ENCODE results near the gene SMG1.
"Not testable (repeated sequence)": the region's sequence is repeated elsewhere in the genome, so short reads cannot be mapped to it uniquely, and the experiment has no call there.

The SMG1 gene

DNA sequence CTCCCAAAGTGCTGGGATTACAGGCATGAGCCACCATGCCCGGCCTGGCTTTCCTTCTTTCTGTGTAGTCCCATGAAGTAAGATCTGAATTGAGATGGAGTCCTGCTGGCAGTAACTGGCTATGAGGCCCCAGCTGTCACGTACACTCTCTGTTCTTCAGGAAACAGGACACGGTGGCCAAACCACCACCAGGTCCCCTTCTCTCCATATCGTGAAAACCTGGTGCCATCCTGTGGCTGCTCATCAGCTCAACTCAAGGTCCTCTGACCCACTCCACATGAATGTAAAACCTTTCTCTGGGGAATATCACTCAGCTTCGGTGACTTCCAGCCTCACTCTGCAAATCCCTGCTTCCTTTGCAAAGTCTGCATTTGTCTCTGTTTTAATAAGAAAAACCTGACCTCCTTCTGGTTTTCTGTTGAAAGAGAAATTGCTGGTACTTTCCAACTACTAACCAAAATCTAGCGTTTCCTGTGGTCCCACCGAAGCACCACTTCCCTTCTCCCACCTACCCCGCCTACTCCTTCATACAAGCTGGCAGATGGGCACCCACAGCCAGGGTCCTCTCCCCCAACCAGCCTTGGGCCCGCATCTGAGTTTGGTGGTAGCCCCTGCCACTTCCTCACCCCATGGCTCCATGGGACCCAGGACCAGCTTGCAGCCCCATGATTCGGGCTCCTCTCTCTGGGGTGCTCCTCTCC, 168.1 kb downstream of the SMG1 start:
- DNase-seq: not testable (repeated sequence)

DNA sequence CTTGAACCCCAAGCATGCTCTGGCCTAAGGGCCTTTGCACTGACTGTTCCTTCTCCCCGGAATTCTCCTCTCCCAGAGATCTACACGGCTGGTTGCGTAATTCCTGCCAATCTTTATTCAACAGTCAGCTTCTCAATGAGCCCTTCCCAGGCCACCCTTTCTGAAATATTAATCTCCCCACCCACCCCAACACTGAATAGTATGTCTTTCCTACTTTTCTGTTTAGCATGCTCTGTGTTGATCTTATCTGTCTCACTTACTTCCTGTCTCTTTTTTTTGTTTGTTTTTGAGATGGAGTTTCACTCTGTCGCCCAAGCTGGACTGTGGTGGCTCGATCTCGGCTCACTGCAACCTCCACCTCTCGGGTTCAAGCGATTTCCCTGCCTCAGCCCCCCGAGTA, 169.6 kb downstream of the SMG1 start:
- DNase-seq: not testable (repeated sequence)

Measured in activated CD4-positive, alpha-beta T cell treated with anti-CD3 and anti-CD28 coated beads, Interleukin-2, amount 50 U/mL, for 4 hours (primary cell).